ENCODE results near the gene HAND1.

Gene HAND1

GRCh38 chr5:154451957-154452356 lies 26.1 kb downstream of the HAND1 start:
- no peak overlapping the region for H3K9ac ChIP-seq (ENCODE audit: low read length)
- H3K4ac ChIP-seq (ENCODE audit: low read depth, low read length), result no peak overlapping the region
- H3K27ac ChIP-seq (ENCODE audit: low read depth, low read length), result no peak overlapping the region
- H2BK120ac ChIP-seq (ENCODE audit: insufficient read depth, low read length, poor library complexity), result no peak overlapping the region
- H3K79me1 ChIP-seq (ENCODE audit: low read length), result no peaks in the 10 kb centered on the region
- peaks cover 0 to 7% of the 10 kb centered on the region in 2 experiments for H3K4me1 ChIP-seq (ENCODE audit: control insufficient read depth in 1 of 2, insufficient read depth in 2 of 2, low read length in 2 of 2)
- H4K8ac ChIP-seq (ENCODE audit: low read depth, low read length), result no peak overlapping the region
- H3K4me2 ChIP-seq (ENCODE audit: low read length), result no peak overlapping the region
- H2BK5ac ChIP-seq (ENCODE audit: low read depth, low read length, poor library complexity), result no peak overlapping the region
- WGBS (ENCODE audit: extremely low coverage, insufficient coverage, insufficient read length), result no CpG with 5 or more reads among the region's 8 CpGs
- no peak overlapping the region for H4K91ac ChIP-seq (ENCODE audit: low read depth, low read length)
- peaks cover 2% of the 10 kb centered on the region for H3K79me2 ChIP-seq (ENCODE audit: control insufficient read depth, insufficient read depth, low read length, poor library complexity)
- no peak overlapping the region for H2BK12ac ChIP-seq (ENCODE audit: low read length)
- no peak overlapping the region for H2AFZ ChIP-seq (ENCODE audit: insufficient read depth, low read length, poor library complexity)
- peaks cover 26 to 43% of the 10 kb centered on the region in 2 experiments for H3K36me3 ChIP-seq (ENCODE audit: control insufficient read depth in 1 of 2, insufficient read depth in 2 of 2, low read length in 2 of 2)
- no peak overlapping the region for H3K4me3 ChIP-seq (ENCODE audit: low read depth, low read length)
- DNase-seq, result no peak
- H2AK5ac ChIP-seq (ENCODE audit: low read length), result no peak overlapping the region
- no peak overlapping the region for H3K14ac ChIP-seq (ENCODE audit: low read length)
- H3K23ac ChIP-seq (ENCODE audit: low read length), result no peak overlapping the region
- H3K9me3 ChIP-seq (ENCODE audit: insufficient read depth, low read depth, low read length), result no peaks in the 10 kb centered on the region
- no peaks in the 10 kb centered on the region for H3K27me3 ChIP-seq (ENCODE audit: insufficient read depth, low read length)
- no peak overlapping the region for H3K18ac ChIP-seq (ENCODE audit: low read length)
- no peak overlapping the region for H4K12ac ChIP-seq (ENCODE audit: low read depth, low read length)

DNA sequence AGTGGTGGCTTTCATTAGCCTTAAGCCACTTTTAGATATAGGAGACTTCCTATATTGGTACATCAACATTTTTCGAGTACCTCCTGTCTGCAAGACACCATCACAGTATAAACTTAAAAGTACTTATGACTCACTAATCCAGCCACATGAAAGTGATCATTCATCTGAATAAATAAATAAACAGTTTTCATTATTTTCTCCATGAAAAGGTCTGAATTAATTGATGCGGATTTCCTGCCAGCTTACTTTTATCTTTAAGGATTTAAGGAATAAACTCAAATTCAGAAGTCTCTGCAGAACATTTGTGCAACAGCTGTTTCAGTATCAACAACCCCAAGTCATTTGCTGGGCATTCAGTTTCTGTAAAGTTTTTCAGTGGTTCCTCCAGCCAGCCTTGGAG lies 28.2 kb downstream of the HAND1 start:
- WGBS (ENCODE audit: extremely low coverage, insufficient coverage, insufficient read length), result no CpG with 5 or more reads among the region's 2 CpGs
- no peak overlapping the region for H3K9ac ChIP-seq (ENCODE audit: low read length)
- H4K91ac ChIP-seq (ENCODE audit: low read depth, low read length), result no peak overlapping the region
- H3K27me3 ChIP-seq (ENCODE audit: insufficient read depth, low read length), result no peaks in the 10 kb centered on the region
- peaks cover 13 to 24% of the 10 kb centered on the region in 2 experiments for H3K36me3 ChIP-seq (ENCODE audit: control insufficient read depth in 1 of 2, insufficient read depth in 2 of 2, low read length in 2 of 2)
- peaks cover under 1 to 9% of the 10 kb centered on the region in 2 experiments for H3K4me1 ChIP-seq (ENCODE audit: control insufficient read depth in 1 of 2, insufficient read depth in 2 of 2, low read length in 2 of 2)
- H2AK5ac ChIP-seq (ENCODE audit: low read length), result no peak overlapping the region
- no peak overlapping the region for H3K23ac ChIP-seq (ENCODE audit: low read length)
- H3K4me3 ChIP-seq (ENCODE audit: low read depth, low read length), result no peak overlapping the region
- H4K12ac ChIP-seq (ENCODE audit: low read depth, low read length), result no peak overlapping the region
- H3K9me3 ChIP-seq (ENCODE audit: insufficient read depth, low read depth, low read length), result no peaks in the 10 kb centered on the region
- no peak for DNase-seq
- H2BK12ac ChIP-seq (ENCODE audit: low read length), result no peak overlapping the region
- no peak overlapping the region for H3K27ac ChIP-seq (ENCODE audit: low read depth, low read length)
- no peak overlapping the region for H4K8ac ChIP-seq (ENCODE audit: low read depth, low read length)
- no peak overlapping the region for H2BK5ac ChIP-seq (ENCODE audit: low read depth, low read length, poor library complexity)
- H3K4me2 ChIP-seq (ENCODE audit: low read length), result no peak overlapping the region
- no peak overlapping the region for H3K4ac ChIP-seq (ENCODE audit: low read depth, low read length)
- H3K79me2 ChIP-seq (ENCODE audit: control insufficient read depth, insufficient read depth, low read length, poor library complexity), result peaks cover 15% of the 10 kb centered on the region
- no peak overlapping the region for H3K14ac ChIP-seq (ENCODE audit: low read length)
- H3K79me1 ChIP-seq (ENCODE audit: low read length), result peaks cover 12% of the 10 kb centered on the region
- H3K18ac ChIP-seq (ENCODE audit: low read length), result no peak overlapping the region
- H2AFZ ChIP-seq (ENCODE audit: insufficient read depth, low read length, poor library complexity), result no peak overlapping the region
- no peak overlapping the region for H2BK120ac ChIP-seq (ENCODE audit: insufficient read depth, low read length, poor library complexity)

GRCh38 chr5:154447089-154447725 lies 30.8 kb downstream of the HAND1 start:
- DNase-seq, result no peak
- Histone ChIP-seq H3K4me2 (ENCODE audit: low read length) (peak overlapping the region; percentile 68), H4K12ac (ENCODE audit: low read depth, low read length) (no peak overlapping the region), H3K23ac (ENCODE audit: low read length) (no peak overlapping the region), H3K4ac (ENCODE audit: low read depth, low read length) (peak overlapping the region; percentile 59), H4K91ac (ENCODE audit: low read depth, low read length) (no peak overlapping the region), H3K79me2 (ENCODE audit: control insufficient read depth, insufficient read depth, low read length, poor library complexity) (peaks cover 15% of the 10 kb centered on the region), H2AK5ac (ENCODE audit: low read length) (no peak overlapping the region), H3K4me3 (ENCODE audit: low read depth, low read length) (peak overlapping the region; percentile 90), H3K79me1 (ENCODE audit: low read length) (peaks cover 12% of the 10 kb centered on the region), H3K9ac (ENCODE audit: low read length) (no peak overlapping the region), H2BK120ac (ENCODE audit: insufficient read depth, low read length, poor library complexity) (no peak overlapping the region), H2BK12ac (ENCODE audit: low read length) (no peak overlapping the region), H3K9me3 (ENCODE audit: insufficient read depth, low read depth, low read length) (no peaks in the 10 kb centered on the region), H3K18ac (ENCODE audit: low read length) (no peak overlapping the region), H4K8ac (ENCODE audit: low read depth, low read length) (no peak overlapping the region), H2BK5ac (ENCODE audit: low read depth, low read length, poor library complexity) (no peak overlapping the region), H3K4me1 (ENCODE audit: control insufficient read depth in 1 of 2, insufficient read depth in 2 of 2, low read length in 2 of 2) (peaks cover 4 to 11% of the 10 kb centered on the region in 2 experiments), H3K27ac (ENCODE audit: low read depth, low read length) (peak overlapping the region; percentile 81), H3K36me3 (ENCODE audit: control insufficient read depth in 1 of 2, insufficient read depth in 2 of 2, low read length in 2 of 2) (peaks cover 2 to 11% of the 10 kb centered on the region in 2 experiments), H3K14ac (ENCODE audit: low read length) (no peak overlapping the region), H2AFZ (ENCODE audit: insufficient read depth, low read length, poor library complexity) (no peak overlapping the region), H3K27me3 (ENCODE audit: insufficient read depth, low read length) (no peaks in the 10 kb centered on the region)
- no CpG with 5 or more reads among the region's 10 CpGs for WGBS (ENCODE audit: extremely low coverage, insufficient coverage, insufficient read length)

DNA sequence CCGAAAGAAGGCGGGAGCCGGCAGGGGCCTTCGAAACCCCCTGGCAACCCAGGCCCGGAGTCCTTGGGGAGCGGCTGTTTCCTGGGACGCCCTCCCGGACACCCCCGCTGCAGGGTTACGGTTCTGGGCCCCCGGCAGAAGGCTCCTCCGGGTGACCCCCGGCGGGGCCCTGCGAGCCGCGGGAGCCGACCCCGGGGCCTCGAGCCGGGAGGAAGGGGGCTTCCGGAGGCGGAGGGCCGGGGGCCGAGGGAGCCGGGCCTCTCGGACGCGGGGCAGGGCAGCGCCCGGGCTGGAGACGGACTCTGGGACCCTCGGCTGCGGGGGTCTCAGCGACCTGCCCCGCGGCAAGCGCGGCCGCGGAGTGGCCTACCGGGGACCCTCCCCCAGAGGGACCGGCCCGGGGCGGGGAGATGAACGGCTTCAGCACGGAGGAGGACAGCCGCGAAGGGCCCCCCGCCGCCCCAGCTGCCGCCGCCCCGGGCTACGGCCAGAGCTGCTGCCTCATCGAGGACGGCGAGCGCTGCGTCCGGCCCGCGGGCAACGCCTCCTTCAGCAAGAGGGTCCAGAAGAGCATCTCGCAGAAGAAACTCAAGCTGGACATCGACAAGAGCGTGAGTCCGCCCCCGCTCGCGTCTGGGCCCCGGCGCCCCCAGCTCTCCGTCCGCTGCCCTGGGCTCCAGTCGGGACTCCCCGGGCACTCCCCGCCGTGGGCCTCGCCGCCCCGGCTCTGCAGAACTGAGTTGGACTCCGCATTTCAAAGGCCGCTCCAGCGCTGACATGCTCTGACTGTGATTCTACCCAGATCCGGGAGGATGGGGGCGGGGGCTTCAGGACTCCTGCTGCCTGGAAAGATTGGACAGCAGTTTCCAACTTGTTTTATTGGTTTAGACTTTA lies 31.6 kb downstream of the HAND1 start:
- H4K12ac ChIP-seq (ENCODE audit: low read depth, low read length), result peak overlapping the region; percentile 11
- H3K9ac ChIP-seq (ENCODE audit: low read length), result peak overlapping the region; percentile 94
- H2AFZ ChIP-seq (ENCODE audit: insufficient read depth, low read length, poor library complexity), result peak overlapping the region; percentile 55
- peaks cover 15% of the 10 kb centered on the region for H3K79me2 ChIP-seq (ENCODE audit: control insufficient read depth, insufficient read depth, low read length, poor library complexity)
- H4K91ac ChIP-seq (ENCODE audit: low read depth, low read length), result peak overlapping the region; percentile 34
- H4K8ac ChIP-seq (ENCODE audit: low read depth, low read length), result peak overlapping the region; percentile 33
- peak overlapping the region; percentile 2 for H3K4ac ChIP-seq (ENCODE audit: low read depth, low read length)
- peak overlapping the region; percentile 55 for H2BK120ac ChIP-seq (ENCODE audit: insufficient read depth, low read length, poor library complexity)
- H3K9me3 ChIP-seq (ENCODE audit: insufficient read depth, low read depth, low read length), result no peaks in the 10 kb centered on the region
- peaks cover 4 to 11% of the 10 kb centered on the region in 2 experiments for H3K4me1 ChIP-seq (ENCODE audit: control insufficient read depth in 1 of 2, insufficient read depth in 2 of 2, low read length in 2 of 2)
- peaks cover 12% of the 10 kb centered on the region for H3K79me1 ChIP-seq (ENCODE audit: low read length)
- H3K27me3 ChIP-seq (ENCODE audit: insufficient read depth, low read length), result no peaks in the 10 kb centered on the region
- peaks cover 0 to 12% of the 10 kb centered on the region in 2 experiments for H3K36me3 ChIP-seq (ENCODE audit: control insufficient read depth in 1 of 2, insufficient read depth in 2 of 2, low read length in 2 of 2)
- peak; percentile 47 to 67 for DNase-seq
- peak overlapping the region; percentile 90 for H3K4me3 ChIP-seq (ENCODE audit: low read depth, low read length)
- no peak overlapping the region for H2BK12ac ChIP-seq (ENCODE audit: low read length)
- no CpG with 5 or more reads among the region's 87 CpGs for WGBS (ENCODE audit: extremely low coverage, insufficient coverage, insufficient read length)
- H2BK5ac ChIP-seq (ENCODE audit: low read depth, low read length, poor library complexity), result peak overlapping the region; percentile 78
- peak overlapping the region; percentile 58 for H3K18ac ChIP-seq (ENCODE audit: low read length)
- no peak overlapping the region for H3K23ac ChIP-seq (ENCODE audit: low read length)
- H3K27ac ChIP-seq (ENCODE audit: low read depth, low read length), result peak overlapping the region; percentile 81
- no peak overlapping the region for H2AK5ac ChIP-seq (ENCODE audit: low read length)
- H3K14ac ChIP-seq (ENCODE audit: low read length), result peak overlapping the region; percentile 38
- peak overlapping the region; percentile 68 for H3K4me2 ChIP-seq (ENCODE audit: low read length)

Measured in trophoblast cell (in vitro differentiated cells and primary cell).